Stimulated activated CD4-positive, alpha-beta T cell treated with anti-CD3 and anti-CD28 coated beads, Interleukin-1b, Interleukin-23, amount 100 ng/mL, for 24 hours (primary cell): Measurements from ENCODE around the gene PDSS1.

ENCODE experiments used
- DNase-seq, 4 experiments: peaks; one replicate each; pipeline ENCODE4 v3.0.0-alpha.2; 2020; ENCODE audit warnings: low read depth in 4 of 4, low spot score in 1 of 4

The PDSS1 gene

DNA sequence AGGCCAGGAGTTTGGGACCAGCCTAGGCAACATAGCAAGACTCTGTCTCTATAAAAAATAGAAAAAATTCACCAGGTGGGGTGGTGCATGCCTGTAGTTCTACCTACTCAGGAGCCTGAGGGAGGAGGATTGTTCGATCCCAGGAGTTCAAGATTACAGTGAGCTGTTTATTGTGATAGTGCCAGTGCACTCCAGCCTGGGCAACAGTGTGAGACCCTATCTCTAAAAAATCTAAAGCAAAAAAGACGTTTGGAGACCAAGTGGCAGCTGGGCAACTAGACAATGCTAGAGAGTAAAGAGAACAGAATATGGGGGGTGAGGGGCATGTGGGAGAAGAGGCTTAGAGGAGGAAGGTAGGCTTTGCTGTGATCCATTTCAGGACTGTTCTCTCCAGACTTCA lies 1.4 kb downstream of the PDSS1 start:
- DNase-seq, result no peak

DNA sequence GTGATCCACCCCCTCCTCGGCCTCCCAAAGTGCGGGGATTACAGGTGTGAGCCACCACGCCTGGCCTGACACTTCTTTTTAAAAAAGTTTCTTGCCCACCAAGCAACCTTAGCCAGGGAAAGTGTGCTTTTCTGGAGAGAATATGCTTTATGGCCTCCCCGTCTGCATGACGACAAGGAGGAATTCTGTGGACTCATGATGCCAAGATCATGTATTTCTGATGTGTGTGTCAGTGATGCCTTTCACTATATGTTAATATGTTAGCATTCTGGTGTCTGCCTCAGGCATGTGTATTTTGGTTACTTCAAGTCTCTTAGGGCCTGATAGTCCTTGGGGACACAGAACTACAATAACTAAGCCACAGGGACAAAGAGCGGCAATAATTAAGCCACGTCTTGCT lies 2.1 kb downstream of the PDSS1 start:
- no peak for DNase-seq

DNA sequence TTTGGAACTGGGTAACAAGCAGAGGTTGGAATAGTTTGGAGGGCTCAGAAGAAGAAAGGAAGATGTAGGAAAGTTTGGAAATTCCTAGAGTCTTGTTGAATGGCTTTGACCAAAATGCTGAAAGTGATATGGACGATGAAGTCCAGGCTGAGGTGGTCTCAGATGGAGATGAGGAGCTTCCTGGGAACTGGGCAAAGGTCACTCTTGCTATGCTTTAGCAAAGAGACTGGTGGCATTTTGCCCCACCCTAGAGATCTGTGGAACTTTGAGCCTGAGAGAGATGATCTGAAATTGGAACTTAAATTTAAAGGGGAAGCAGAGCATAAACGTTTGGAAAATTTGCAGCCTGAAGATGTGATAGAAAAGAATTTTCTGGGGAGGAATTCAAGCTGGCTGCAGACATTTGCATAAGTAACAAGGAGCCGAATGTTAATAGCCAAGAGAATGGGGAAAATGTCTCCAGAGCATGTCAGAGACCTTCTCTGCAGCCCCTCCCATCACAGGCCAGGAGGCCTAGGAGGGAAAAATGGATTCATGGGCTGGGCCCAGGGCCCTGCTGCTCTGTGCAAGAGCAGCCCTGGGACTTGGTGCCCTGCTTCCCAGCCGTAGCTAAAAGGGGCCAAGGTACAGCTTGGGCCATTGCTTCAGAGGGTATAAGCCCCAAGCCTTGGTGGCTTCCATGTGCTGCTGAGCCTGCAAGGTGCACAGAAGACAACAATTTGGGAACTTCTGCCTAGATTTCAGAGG lies 3.6 kb downstream of the PDSS1 start:
- no peak for DNase-seq

GRCh38 chr10:26703096-26703495 lies 5.6 kb downstream of the PDSS1 start:
- no peak for DNase-seq

GRCh38 chr10:26703974-26704373 lies 6.5 kb downstream of the PDSS1 start:
- no peak for DNase-seq

DNA sequence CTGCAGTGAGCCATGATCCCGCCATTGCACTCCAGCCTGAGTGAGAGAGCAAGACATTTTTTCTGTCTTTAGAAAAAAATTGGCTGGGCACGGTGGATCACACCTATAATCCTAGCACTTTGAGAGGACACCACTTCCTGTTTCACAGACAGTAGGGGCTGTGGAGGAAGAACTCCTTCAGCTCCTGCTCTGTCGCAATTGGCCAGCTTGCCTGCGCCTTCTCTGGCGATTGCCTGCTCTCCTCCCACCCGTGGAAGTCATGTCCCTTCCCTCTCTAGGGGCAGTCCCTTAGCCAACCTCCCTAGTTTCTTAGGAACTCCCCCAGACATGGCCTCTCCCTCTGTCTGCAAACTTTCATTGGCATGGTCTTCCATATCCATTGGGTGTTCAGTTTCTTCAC lies 8.7 kb downstream of the PDSS1 start:
- DNase-seq, result no peak

DNA sequence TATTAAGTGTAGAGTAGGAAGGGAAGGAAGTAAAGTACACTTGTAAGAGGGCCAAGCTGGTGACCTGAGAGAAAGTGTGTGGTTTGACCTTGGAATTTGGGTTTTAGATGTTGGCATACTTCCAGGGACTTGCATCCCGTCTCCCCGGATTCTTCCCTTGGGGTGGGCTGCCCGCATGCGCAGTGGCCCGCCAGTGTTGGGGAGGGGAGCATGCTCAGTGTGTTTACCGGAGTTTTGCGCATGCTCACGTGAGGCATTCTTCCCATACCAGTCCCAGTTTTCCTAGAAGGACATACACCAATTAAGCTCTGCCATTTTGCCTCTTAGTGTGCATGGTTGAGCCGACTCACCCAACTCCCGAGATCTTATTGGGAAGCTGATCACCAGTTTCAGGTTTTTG lies 9.4 kb downstream of the PDSS1 start:
- DNase-seq, result no peak

DNA sequence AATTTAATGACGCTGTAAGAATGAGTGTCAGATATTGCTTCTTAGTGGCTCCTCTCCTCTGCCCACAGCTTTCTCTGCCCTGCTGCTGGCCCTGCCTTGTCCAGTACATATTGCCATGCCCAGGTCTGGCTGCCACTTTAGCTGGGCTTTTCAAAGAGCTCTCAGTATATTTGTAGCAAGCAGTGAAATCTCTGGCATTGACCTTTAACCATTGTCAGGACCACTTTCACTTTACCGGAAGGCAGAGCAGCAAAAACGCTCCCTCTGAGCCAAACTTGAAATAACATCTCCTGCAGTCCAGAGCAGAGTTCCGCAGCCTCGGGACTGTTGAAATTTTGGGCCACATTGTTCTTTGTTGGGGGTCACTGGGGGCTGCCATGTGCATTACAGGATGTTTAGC lies 13.8 kb downstream of the PDSS1 start:
- no peak for DNase-seq

GRCh38 chr10:26714415-26715136 lies 17.1 kb downstream of the PDSS1 start:
- DNase-seq, result no peak

DNA sequence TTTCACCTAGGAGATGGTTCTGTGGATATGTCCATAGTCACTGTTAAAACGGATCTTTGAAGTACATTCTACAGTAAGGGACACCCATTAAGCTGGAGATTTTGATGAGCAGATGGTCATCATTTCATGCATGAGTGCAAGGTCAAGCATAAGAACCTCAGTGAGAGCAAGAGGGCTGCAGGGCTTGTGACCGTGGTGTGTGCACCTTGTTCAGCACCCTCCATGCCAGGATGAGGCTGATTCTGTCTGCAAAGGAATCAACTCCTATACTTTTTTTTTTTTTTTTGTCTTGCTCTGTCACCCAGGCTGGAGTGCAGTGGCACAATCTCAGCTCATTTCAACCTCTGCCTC lies 17.6 kb downstream of the PDSS1 start:
- no peak for DNase-seq

DNA sequence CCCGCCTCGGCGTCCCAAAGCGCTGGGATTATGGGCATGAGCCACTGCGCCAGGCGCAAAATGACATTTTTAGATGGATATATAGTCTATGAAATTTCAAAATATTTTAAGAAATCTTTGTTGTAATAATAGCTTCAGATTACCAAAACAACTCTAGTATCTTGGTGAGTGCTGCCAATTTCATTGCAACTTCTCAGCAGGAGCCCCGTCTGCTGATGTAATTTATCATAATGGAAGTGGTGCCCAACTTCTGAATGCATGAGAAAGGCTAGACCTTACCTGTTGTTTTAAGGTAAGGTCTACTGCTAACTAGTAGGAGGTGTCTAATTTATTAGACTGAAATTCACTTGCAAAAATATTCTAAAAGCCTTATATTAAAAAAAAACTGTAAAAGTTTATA lies 20.0 kb downstream of the PDSS1 start:
- no peak for DNase-seq

GRCh38 chr10:26721561-26721960 lies 24.1 kb downstream of the PDSS1 start:
- no peak for DNase-seq

DNA sequence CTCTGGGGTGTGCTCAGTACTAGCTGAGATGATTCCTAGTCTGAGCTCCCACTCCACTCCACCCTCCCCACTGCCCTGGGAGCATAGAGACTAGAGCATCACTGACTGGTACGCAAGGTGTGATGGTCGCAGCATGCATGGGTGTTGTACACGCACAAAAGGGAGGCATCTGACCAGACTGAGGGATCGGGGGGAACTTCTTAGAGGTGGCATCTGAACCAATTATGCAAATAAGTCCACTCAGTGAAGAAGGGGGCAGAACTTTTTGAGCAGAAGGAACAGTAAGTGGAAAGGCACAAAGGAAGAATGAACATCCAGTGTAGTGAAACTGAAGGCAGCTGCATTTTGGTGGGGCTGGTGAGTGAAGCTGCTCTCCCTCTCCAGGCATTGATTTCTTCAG lies 25.5 kb downstream of the PDSS1 start:
- no peak for DNase-seq

DNA sequence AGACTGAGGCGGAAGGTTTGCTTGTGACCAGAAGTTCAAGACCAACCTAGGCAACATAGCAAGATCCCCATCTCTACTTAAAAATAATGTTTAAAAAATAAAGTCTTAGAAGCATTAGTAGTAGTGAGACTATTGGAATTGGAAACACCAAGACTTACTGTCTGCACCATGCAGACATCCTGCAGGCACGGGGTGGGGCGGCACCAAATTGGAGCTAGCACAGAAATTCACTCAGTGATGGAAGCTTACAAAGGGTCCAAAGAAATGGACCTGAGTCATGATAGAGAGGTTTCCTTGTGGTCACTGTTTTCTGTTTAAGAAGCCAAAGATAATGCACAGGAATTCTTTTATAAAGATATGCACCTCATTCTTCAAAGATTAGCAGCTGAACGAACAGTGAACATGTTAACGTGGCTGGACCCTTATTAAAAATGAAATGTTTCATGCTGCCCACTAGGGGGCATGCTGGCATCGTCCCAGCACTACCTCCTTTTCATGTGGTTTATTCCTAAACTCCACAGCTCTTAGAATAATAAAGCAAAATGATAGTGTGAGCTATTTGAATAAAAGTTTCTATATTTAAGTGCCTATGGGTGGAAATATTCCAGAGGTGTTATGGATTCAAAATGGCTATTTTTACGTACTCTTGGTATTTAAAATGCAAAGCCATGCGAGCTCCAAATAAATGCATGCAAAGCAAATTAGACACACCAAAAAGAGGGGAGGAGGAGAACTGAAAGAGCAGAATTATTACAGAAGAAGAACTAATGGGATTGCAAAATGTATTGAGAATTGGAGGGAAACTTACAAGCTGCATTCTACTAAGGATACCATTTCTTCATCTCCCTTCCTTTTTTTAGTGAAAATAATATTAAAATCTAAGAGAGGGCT lies 28.6 kb downstream of the PDSS1 start:
- peak in 1 of 4 experiments; percentile 21 for DNase-seq

DNA sequence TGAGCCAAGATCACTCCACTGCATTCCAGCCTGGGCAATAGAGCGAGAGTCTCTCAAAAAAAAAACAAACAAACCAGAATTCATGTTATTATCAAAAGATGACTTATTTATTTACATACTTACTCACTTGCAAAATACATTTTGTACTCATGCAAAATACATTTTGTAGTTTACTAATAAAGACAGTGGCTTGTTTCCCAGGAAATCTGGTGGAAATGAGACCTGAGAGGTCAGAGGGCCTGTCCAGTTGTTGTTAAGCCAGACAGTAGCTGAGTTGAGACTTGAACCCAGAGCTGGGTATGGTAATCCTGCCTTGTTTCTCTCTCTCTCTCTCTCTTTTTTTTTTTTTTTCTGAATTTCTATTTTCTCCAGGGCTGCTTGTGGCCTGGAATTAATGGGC lies 29.5 kb downstream of the PDSS1 start:
- no peak for DNase-seq

GRCh38 chr10:26728957-26729356 lies 31.5 kb downstream of the PDSS1 start:
- DNase-seq, result no peak

DNA sequence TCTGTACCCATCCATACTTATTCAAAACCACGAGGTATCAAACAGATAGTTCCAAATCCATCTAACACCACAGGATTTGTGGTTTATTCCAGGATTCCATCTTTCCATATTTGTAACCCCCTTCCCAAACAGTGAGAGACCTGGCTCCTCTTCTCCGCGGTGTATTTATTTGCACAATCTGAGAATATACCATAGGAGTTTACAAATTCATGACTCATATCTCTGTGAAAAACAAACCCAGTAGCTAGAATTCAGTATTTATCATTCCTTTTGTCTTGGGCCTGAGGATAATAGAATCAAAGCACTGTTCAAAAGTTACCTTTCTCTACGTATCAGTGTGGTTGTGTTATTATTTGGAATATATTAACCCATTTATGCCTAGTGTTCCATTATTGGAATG lies 31.9 kb downstream of the PDSS1 start:
- DNase-seq, result no peak

- no peak for DNase-seq
These were observed 33.1 kb downstream of the PDSS1 start for GRCh38 chr10:26730552-26730951.

DNA sequence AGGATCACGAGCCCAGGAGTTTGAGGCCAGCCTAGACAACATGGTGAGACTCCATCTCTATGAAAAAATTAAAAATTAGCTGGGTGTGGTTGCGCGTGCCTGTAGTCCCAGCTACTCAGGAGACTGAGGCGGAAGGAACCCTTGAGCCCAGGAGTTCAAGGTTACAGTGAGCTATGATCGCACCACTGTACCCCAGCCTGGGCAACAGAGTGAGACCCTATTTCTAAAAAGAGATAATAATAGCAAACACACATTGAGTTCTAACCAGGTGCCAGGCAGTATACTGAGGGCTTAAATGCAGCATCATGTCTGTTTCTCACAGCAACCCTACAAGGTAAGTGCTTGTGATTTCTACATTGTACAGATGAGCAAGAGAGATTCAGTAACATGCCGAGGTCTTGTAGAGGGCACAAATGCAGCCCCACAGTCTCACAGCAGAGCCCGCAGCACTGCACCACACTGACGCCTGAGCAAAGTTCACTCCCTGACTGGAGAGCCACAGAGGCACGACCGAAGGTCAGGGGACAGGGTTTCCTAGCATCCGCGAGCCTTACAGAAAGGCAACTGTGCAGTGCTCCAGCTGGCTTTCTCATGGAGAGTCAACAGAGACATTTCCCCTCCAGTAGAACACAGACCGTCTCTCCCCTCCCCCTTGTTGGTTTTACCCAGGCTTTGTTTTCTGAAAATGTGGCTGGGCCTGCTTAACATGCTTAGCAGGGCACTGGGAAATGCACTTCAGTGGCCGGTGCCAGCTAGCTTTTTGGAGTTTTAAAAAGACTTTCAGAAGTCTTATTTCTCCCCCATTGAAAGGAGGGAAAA lies 36.5 kb downstream of the PDSS1 start:
- DNase-seq, result no peak

DNA sequence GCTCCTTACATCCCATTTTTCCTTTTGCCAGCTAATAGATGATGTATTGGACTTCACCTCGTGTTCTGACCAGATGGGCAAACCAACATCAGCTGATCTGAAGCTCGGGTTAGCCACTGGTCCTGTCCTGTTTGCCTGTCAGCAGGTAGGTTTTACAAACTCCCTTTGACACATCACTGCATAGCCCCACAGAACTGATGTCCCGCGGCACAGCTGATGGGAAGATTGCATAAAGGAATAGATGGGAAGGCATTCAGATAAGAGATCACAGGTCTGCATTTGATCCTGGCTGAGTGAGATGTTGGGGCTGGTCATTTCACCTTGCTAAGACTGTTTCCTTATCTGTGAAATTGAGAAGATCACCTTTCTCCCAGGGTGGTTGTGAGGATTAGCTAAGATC lies 37.9 kb downstream of the PDSS1 start:
- DNase-seq, result no peak

DNA sequence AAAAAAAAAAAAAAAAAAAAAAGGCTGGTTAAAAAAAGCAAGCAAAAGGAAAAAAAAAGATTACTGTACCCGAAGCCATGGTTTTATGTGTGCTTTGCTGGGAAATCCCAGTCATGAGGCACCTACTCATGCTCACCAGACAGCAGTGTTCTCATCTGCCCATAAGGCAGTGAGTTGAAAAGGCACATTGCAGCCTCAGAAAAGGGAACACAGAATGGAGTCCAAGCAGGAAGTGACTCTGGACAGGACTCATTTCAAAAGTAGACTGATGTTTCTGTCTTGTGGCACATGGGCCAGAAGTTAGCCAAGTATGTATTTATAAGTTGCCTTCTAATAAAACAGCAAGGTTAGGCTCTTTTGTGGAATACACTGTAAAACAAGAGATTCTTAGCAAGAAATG lies 40.2 kb downstream of the PDSS1 start:
- no peak for DNase-seq
